ENCODE measurements around the gene EARS2.

DNA sequence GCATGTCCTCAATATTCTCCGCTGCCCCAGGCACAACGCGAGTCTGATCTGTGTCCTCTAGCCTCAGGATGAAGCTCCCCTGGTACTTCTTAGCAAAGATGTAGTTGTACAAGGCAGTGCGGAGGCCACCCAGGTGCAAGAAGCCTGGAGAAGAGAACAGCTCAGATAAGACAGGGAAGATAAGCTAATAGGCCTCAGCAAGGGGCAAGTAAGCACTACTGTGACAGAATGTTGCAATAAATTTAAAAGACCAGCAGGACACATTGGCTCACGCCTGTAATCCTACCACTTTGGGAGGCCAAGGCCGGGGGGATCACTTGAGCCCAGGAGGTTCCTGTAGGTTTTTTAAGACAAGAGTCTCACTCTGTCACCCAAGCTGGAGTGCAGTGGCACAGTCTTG lies 5.0 kb downstream of the EARS2 start:
- TF ChIP-seq CTCF (IDR thresholded peaks at IDR 0.05) (no peak), POLR2A (IDR thresholded peaks at IDR 0.05) (no peak)
